Thymus (tissue), 11 donors: ENCODE measurements around the gene TANGO2. TPM values are rescaled to one million over a fixed set of nuclear protein-coding genes. Genes with fewer than 3 reads are reported as not detected.
A peak's percentile ranks its signal among the peaks of the same experiment; 100 is the strongest.

Source experiments
- DNase-seq, 9 donors: peaks; one replicate each; pipeline ENCODE4 v3.0.0-alpha.2; 2013; ENCODE audit warnings: low spot score in 9 of 9, low read depth in 6 of 9, missing footprints in 1 of 9
- H3K27ac ChIP-seq, 2 donors: one replicate each; pipeline ENCODE4 v1.5.1; 2013; ENCODE audit warnings: control low read depth in 1 of 2, low read depth in 1 of 2, low read length in 1 of 2, mild to moderate bottlenecking in 1 of 2, moderate library complexity in 1 of 2
- H3K27me3 ChIP-seq, 2 donors: one replicate each; pipeline ENCODE4 v1.5.1; 2013; ENCODE audit warnings: low read length in 1 of 2; ENCODE audit not compliant: control insufficient read depth in 2 of 2, insufficient read depth in 1 of 2
- H3K36me3 ChIP-seq, 2 donors: one replicate each; pipeline ENCODE4 v1.5.1; 2013; ENCODE audit warnings: low read length in 1 of 2, mild to moderate bottlenecking in 1 of 2, moderate library complexity in 1 of 2; ENCODE audit not compliant: control insufficient read depth in 2 of 2, insufficient read depth in 2 of 2
- H3K4me1 ChIP-seq, 2 donors: one replicate each; pipeline ENCODE4 v1.5.1; 2013; ENCODE audit warnings: low read length in 2 of 2; ENCODE audit not compliant: control insufficient read depth in 2 of 2, insufficient read depth in 2 of 2
- H3K4me3 ChIP-seq, 2 donors: one replicate each; pipeline ENCODE4 v1.5.1; 2013; ENCODE audit warnings: low read length in 2 of 2, control low read depth in 1 of 2, mild to moderate bottlenecking in 1 of 2
- H3K9me3 ChIP-seq, 2 donors: one replicate each; pipeline ENCODE4 v1.5.1; 2013; ENCODE audit warnings: low read length in 1 of 2, mild to moderate bottlenecking in 1 of 2; ENCODE audit not compliant: control insufficient read depth in 2 of 2, insufficient read depth in 1 of 2
- WGBS: extraction: QIAGEN DNeasy Blood & Tissue Kit; methylation state at CpG from one replicate; pipeline ENCODE4 v1.1.7; 2013; 5-methylcytosine and 5-hydroxymethylcytosine counted together
- polyA plus RNA-seq: library from polyadenylated mRNA; stranded (reverse); fragments of 200-250 nt; gene quantifications from one replicate; pipeline ENCODE4 v1.2.3, GENCODE V29; 2013
- total RNA-seq: library from RNA; stranded (reverse); fragments of 120-200 nt; gene quantifications from one replicate; pipeline ENCODE4 v1.2.4, GENCODE V29; 2013
- donor health status: healthy.

TANGO2 gene
- total and polyA plus RNA-seq, 2 donors: 15.9 to 19.7 TPM

GRCh38 chr22:20046730-20047129 lies 25.8 kb downstream of the TANGO2 start:
- no peaks in the 10 kb centered on the region for H3K27me3 ChIP-seq
- H3K36me3 ChIP-seq: peaks cover 36 to 37% of the 10 kb centered on the region in 2 donors

GRCh38 chr22:20051927-20052308 lies 31.0 kb downstream of the TANGO2 start:
- Histone ChIP-seq H3K27ac (no peak overlapping the region), H3K27me3 (no peaks in the 10 kb centered on the region), H3K4me3 (no peak overlapping the region), H3K4me1 (no peaks in the 10 kb centered on the region), H3K36me3 (peaks cover 49 to 57% of the 10 kb centered on the region in 2 donors), H3K9me3 (no peaks in the 10 kb centered on the region)
- DNase-seq: no peak
- 98% methylated on average over 6 of the region's 6 CpGs for WGBS

More at GRCh38 chr22:20046730-20047129, 25.8 kb downstream of the TANGO2 start:
- no peaks in the 10 kb centered on the region for H3K9me3 ChIP-seq
- H3K4me1 ChIP-seq: no peaks in the 10 kb centered on the region
- H3K4me3 ChIP-seq: no peak overlapping the region
- 93% methylated on average over 4 of the region's 4 CpGs for WGBS
- no peak overlapping the region for H3K27ac ChIP-seq
- peak in 1 of 9 donors; percentile 12 for DNase-seq

- Histone ChIP-seq H3K27me3 (no peaks in the 10 kb centered on the region), H3K27ac (no peak overlapping the region), H3K4me3 (no peak overlapping the region), H3K4me1 (no peaks in the 10 kb centered on the region), H3K9me3 (no peaks in the 10 kb centered on the region), H3K36me3 (peaks cover 48 to 59% of the 10 kb centered on the region in 2 donors)
- WGBS: 97% methylated on average over 26 of the region's 26 CpGs
- no peak for DNase-seq
Observed at GRCh38 chr22:20052309-20053259, 31.7 kb downstream of the TANGO2 start.

- H3K9me3 ChIP-seq: no peaks in the 10 kb centered on the region
- WGBS: 95% methylated on average over 14 of the region's 14 CpGs
- H3K27me3 ChIP-seq: no peaks in the 10 kb centered on the region
- H3K36me3 ChIP-seq: peaks cover 40 to 57% of the 10 kb centered on the region in 2 donors
- H3K4me3 ChIP-seq: no peak overlapping the region
- DNase-seq: no peak
- no peaks in the 10 kb centered on the region for H3K4me1 ChIP-seq
- no peak overlapping the region for H3K27ac ChIP-seq
Observed at GRCh38 chr22:20053407-20054033, 32.6 kb downstream of the TANGO2 start.

- H3K36me3 ChIP-seq: peaks cover 42 to 57% of the 10 kb centered on the region in 2 donors
- WGBS: 95% methylated on average over 12 of the region's 12 CpGs
Observed at GRCh38 chr22:20054034-20054427, 33.1 kb downstream of the TANGO2 start.

GRCh38 chr22:20054485-20054884 lies 33.6 kb downstream of the TANGO2 start:
- Histone ChIP-seq H3K27ac (no peak overlapping the region), H3K27me3 (no peaks in the 10 kb centered on the region), H3K36me3 (peaks cover 42 to 57% of the 10 kb centered on the region in 2 donors), H3K4me1 (no peaks in the 10 kb centered on the region), H3K4me3 (no peak overlapping the region), H3K9me3 (no peaks in the 10 kb centered on the region)
- DNase-seq: no peak
- 98% methylated on average over 6 of the region's 6 CpGs for WGBS

More at GRCh38 chr22:20054034-20054427, 33.1 kb downstream of the TANGO2 start:
- Histone ChIP-seq H3K4me3 (no peak overlapping the region), H3K27ac (no peak overlapping the region), H3K27me3 (no peaks in the 10 kb centered on the region), H3K4me1 (no peaks in the 10 kb centered on the region), H3K9me3 (no peaks in the 10 kb centered on the region)
- DNase-seq: no peak

- WGBS: over 99% methylated on average over 2 of the region's 2 CpGs
- Histone ChIP-seq H3K36me3 (peaks cover 42 to 57% of the 10 kb centered on the region in 2 donors), H3K4me3 (no peak overlapping the region), H3K27ac (no peak overlapping the region), H3K4me1 (no peaks in the 10 kb centered on the region), H3K27me3 (no peaks in the 10 kb centered on the region), H3K9me3 (no peaks in the 10 kb centered on the region)
- DNase-seq: no peak
Observed at GRCh38 chr22:20055144-20055543, 34.2 kb downstream of the TANGO2 start.

- H3K27me3 ChIP-seq: no peaks in the 10 kb centered on the region
- no peak overlapping the region for H3K4me3 ChIP-seq
- no peak for DNase-seq
- no peaks in the 10 kb centered on the region for H3K4me1 ChIP-seq
- H3K9me3 ChIP-seq: no peaks in the 10 kb centered on the region
- no peak overlapping the region for H3K27ac ChIP-seq
- peaks cover 42 to 57% of the 10 kb centered on the region in 2 donors for H3K36me3 ChIP-seq
- WGBS: 98% methylated on average over 15 of the region's 15 CpGs
Observed at GRCh38 chr22:20055654-20056053, 34.7 kb downstream of the TANGO2 start.

GRCh38 chr22:20056161-20056560 lies 35.3 kb downstream of the TANGO2 start:
- H3K27ac ChIP-seq: no peak overlapping the region
- 96% methylated on average over 10 of the region's 10 CpGs for WGBS
- H3K36me3 ChIP-seq: peaks cover 47 to 60% of the 10 kb centered on the region in 2 donors
- H3K27me3 ChIP-seq: no peaks in the 10 kb centered on the region
- no peaks in the 10 kb centered on the region for H3K4me1 ChIP-seq
- no peaks in the 10 kb centered on the region for H3K9me3 ChIP-seq
- no peak overlapping the region for H3K4me3 ChIP-seq
- no peak for DNase-seq
